Cardiac septum (tissue), 1 donor: ENCODE results near the gene STXBP1. TPM values are rescaled to one million over a fixed set of nuclear protein-coding genes. Genes with fewer than 3 reads are reported as not detected.

Source experiments
- DNase-seq: peaks from one replicate; pipeline ENCODE4 v3.0.0-alpha.2; 2020; ENCODE audit warnings: low spot score
- intact Hi-C: fragments of 100-400 bp; cut with DNase I; formaldehyde crosslinking; loops from one replicate; pipeline ENCODE4 v1.14.0; 2022
- total RNA-seq: library from RNA; stranded (reverse); fragmentation: NEBNext Ultra II Directional; extraction: Animal tissue kit (Norgen Biotek cat#: 25700); gene quantifications from one replicate; pipeline ENCODE4 v1.2.1, GENCODE V29; 2021
- donor health status: DM: no; HTN: no; CAD: no.

The STXBP1 gene
- total RNA-seq, 1 donor from 2014 or later, result 46.6 TPM

DNA sequence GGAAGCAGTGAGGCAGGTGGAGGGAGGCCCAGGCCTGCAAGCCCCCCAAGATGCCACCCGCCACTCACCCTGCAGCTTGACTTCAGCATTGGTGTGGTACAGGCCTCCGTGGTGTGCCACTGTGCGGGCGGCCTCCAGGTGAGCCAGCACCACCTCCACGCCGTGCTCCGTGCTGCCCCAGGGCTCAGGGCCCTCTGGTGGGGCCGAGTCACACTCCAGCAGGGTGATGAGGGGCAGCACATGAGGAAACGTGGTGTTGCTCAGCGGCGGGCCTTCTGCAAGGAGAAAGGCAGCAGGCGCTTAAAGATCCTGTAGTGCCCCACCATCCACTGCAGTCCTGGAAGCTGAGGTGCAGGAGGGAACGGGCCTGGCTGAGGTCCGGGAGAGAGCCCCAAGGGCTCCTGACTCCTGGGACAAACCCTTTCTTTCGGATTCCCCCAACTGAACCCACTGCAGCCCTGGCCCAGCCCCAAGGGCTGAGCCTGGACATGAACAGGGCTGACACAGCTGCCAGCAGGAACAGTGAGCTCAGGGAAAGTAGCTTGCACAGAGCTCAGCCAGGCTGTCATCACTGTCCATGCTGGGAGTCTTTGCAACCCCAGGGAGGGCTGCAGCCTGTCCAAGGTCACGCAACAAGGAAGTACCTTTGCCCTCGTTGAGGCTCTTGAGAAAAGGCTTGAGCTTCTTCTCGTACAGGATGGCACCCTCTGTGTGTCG, 127.7 kb downstream of the STXBP1 start:
- no peak for DNase-seq
- intact Hi-C loops, result loop anchor here (5.0 kb wide), 1 partner anchor 133 kb away; no protein-coding TSS in a partner anchor

DNA sequence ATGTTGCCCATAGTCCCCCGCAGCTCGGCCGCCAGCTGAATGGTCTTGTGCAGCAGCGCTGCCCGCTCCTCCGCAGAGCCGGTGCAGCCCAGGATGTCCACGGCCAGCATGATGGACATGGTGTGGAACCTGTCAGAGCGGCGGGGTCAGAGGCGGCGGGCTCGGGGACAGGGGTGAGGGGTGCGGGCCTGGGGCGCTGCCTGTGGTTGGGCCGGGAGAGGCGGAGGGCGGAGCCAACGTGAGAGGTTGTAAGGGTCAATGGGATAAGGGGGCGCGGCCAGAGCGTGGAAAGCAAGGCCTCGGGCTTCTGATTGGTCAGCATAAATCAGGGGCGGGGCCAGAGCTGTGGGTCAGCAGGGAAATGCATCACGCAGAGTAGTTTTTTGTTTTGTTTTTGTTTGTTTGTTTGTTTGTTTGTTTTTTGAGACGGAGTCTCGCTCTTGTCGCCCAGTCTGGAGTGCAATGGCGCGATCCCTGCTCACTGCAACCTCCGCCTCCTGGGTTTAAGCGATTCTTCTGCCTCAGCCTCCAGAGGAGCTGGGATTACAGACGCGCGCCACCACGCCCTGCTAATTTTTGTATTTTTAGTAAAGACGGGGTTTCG, 129.9 kb downstream of the STXBP1 start:
- DNase-seq, result peak; percentile 88
- intact Hi-C loops, result no loop called here

Other genes with a start within 250 kb of the STXBP1 start
- gene SLC2A8, start 215.1 kb upstream of the STXBP1 start, total RNA-seq, result 14.5 TPM
- 5.5 TPM for gene ZNF79, start 187.9 kb upstream of the STXBP1 start, total RNA-seq
- gene RPL12, start 160.9 kb upstream of the STXBP1 start, total RNA-seq, result 407 TPM
- 24.4 TPM for gene LRSAM1, start 160.8 kb upstream of the STXBP1 start, total RNA-seq
- gene CFAP157, start 94.7 kb downstream of the STXBP1 start, total RNA-seq, result not detected
- 13.4 TPM for gene PTRH1, start 103.4 kb downstream of the STXBP1 start, total RNA-seq
- 0.16 TPM for gene TTC16, start 103.8 kb downstream of the STXBP1 start, total RNA-seq
- gene TOR2A, start 123.0 kb downstream of the STXBP1 start, total RNA-seq, result 4.4 TPM
- 16.0 TPM for gene SH2D3C, start 166.4 kb downstream of the STXBP1 start, total RNA-seq
- gene CDK9, start 173.8 kb downstream of the STXBP1 start, total RNA-seq, result 48.7 TPM
- gene FPGS, start 190.6 kb downstream of the STXBP1 start, total RNA-seq, result 36.5 TPM
- gene ENG, start 242.4 kb downstream of the STXBP1 start, total RNA-seq, result 244 TPM